Measurements from ENCODE around the gene ASPSCR1.

ASPSCR1 gene

DNA sequence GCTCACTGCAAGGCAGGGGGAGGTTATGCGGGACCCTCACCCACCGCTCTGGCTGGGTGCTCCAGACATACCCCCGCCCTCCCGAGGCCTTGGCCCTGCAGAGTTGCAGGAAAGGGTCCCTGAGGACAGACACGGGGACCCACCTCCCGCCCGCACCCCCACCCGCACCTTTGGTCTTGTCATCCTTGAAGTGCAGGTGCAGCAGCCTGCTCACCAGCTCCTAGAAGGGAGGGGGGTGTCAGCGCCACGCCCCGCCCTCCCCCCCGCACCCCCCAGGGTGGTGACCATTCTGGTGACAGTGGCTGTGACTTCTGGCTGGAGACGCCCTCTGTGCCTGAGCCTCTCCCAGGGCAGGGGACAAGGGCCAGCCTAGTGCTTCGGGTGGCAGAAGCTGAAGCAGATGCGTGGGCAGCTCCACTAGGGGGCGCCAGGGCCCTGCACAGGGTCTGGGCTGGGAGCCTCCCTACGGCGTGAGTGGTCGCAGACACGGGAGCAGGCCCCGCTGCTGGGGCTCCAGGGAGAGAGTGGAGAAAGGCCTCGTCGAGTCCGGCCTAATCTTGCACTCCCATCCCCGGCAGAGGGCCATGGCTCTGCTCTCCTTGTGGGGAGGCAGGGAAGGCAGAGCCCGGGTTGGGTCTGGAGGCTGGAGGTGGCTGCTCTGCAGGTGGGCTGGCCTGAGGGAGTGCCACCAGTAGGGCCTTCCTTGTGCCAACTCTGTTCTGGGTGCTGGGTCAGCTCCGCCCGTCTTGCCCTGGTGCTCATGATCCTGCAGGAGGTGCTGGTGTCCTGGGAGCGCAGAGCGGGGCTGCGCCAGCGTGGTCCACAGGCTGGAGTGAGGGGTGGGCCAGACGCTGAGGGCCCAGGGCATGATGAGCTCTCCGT is 42.5 kb downstream of the ASPSCR1 start:
- DNase-seq (ENCODE audit: extremely low spot score, insufficient read length, low read depth) (no peak), FAIRE-seq (no peak)

- FAIRE-seq (no peak), DNase-seq (ENCODE audit: extremely low spot score, insufficient read length, low read depth) (no peak)
These were observed 43.2 kb downstream of the ASPSCR1 start for GRCh38 chr17:82020572-82021106.

- FAIRE-seq (peak; percentile 59), DNase-seq (ENCODE audit: extremely low spot score, insufficient read length, low read depth) (no peak)
These were observed 43.9 kb downstream of the ASPSCR1 start for GRCh38 chr17:82021107-82021899.

GRCh38 chr17:82021900-82022309 is 44.5 kb downstream of the ASPSCR1 start:
- DNase-seq (ENCODE audit: extremely low spot score, insufficient read length, low read depth) (no peak), FAIRE-seq (no peak)

DNA sequence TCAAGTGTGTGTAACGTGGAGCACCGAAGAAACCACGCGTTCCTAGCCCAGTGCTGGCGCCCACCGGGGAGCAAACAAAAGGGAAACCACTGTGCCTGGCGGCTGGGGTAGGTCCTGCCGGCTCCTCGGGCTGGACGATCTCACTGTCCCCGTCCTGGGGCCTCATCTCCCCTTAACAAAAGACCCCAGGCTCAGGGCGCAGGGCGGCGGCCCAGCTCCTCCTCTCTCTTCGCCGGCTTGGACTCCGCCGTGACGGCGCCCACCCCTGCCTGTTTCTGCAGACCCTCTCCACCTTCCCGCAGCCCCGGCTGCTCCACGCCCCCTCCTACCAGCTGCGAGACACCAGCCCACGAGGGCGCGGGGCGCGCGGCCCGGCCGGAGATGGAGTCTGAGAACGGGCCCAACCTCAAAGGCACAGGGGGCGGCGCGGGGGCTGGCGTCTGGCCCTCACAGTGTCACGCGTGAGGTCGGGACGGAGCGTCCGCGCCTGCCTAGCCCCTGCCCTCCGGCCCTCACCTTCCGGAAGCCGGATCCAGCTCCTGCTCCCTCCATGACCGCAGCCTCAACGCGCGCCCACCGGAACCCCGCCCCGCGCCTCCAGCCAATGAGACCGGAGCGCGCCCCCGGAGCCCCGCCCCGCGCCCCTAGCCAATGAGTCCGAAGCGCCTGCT is 45.0 kb downstream of the ASPSCR1 start, which contains the start of gene CENPX:
Gene CENPX, minus strand, starts transcription at position 569 of the 671 bp plus-strand sequence. Its CDS starts 17 bp downstream, at position 552.
- DNase-seq (ENCODE audit: extremely low spot score, insufficient read length, low read depth) (no peak), FAIRE-seq (no peak)

- peak; percentile 96 for DNase-seq (ENCODE audit: extremely low spot score, insufficient read length, low read depth)
- peak; percentile 100 for FAIRE-seq
These were observed 45.6 kb downstream of the ASPSCR1 start, which contains the start of gene LRRC45 for GRCh38 chr17:82022981-82023446. TSS of gene LRRC45 (plus strand) at chr17:82023305. CDS start at chr17:82023644, 339 bp downstream.

- DNase-seq (ENCODE audit: extremely low spot score, insufficient read length, low read depth) (no peak), FAIRE-seq (no peak)
These were observed 46.2 kb downstream of the ASPSCR1 start for GRCh38 chr17:82023447-82024241.

DNA sequence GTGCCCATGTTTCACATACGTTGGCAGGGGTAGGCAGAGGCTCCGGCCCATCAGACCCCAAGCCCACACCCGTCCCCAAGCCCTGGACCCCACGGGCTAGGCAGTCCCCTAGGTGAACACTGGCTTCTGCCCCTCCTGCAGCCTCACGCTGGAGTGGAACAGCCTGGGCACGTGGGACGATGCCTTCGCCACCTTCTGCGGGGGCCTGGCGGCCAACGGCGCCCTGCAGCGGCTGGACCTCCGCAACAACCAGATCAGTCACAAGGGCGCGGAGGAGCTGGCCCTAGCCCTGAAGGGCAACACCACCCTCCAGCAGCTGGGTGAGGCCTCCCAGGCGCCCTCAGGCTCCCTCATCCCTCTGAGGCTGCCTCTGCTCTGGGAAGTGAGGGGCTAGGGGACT is 47.4 kb downstream of the ASPSCR1 start:
- DNase-seq (ENCODE audit: extremely low spot score, insufficient read length, low read depth) (no peak), FAIRE-seq (no peak)

GRCh38 chr17:82025401-82026107 is 48.1 kb downstream of the ASPSCR1 start:
- DNase-seq (ENCODE audit: extremely low spot score, insufficient read length, low read depth) = no peak
- no peak for FAIRE-seq

DNA sequence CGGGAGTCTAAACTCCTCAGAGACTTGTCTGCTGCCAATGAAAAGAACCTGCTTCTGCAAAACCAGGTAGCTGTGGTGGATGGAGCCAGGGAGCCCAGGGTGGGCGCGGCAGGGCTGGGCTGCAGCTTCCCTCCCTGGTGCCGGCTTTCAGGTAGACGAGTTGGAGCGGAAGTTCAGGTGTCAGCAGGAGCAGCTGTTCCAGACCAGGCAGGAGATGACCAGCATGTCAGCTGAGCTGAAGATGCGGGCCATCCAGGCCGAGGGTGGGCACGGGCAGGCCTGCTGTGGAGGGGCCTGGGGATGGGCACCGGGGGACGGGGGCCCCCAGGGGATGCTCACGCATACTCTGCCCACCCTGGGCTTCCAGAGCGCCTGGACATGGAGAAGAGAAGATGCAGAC is 50.8 kb downstream of the ASPSCR1 start:
- no peak for FAIRE-seq
- DNase-seq (ENCODE audit: extremely low spot score, insufficient read length, low read depth) = no peak

DNA sequence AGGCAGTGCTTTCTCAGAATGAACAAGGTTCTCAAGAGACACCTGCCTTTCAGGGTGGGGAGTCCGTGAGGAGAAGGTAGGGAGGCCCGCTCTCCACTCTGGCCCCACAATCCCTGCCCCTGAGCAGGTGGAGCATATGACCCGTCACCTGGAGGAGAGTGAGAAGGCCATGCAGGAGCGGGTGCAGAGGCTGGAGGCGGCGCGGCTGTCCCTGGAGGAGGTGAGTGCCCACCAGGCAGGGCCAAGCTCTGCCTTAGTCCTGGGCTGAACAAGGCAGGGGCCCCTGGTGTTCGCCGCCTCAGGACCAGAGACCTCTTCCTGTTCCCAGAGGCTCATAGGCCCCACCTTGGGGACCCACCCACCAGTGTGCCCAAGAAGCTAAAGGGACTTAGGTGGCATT is 51.5 kb downstream of the ASPSCR1 start:
- DNase-seq (ENCODE audit: extremely low spot score, insufficient read length, low read depth) (no peak), FAIRE-seq (no peak)

GRCh38 chr17:82029391-82029790 is 52.0 kb downstream of the ASPSCR1 start:
- no peak for FAIRE-seq

DNA sequence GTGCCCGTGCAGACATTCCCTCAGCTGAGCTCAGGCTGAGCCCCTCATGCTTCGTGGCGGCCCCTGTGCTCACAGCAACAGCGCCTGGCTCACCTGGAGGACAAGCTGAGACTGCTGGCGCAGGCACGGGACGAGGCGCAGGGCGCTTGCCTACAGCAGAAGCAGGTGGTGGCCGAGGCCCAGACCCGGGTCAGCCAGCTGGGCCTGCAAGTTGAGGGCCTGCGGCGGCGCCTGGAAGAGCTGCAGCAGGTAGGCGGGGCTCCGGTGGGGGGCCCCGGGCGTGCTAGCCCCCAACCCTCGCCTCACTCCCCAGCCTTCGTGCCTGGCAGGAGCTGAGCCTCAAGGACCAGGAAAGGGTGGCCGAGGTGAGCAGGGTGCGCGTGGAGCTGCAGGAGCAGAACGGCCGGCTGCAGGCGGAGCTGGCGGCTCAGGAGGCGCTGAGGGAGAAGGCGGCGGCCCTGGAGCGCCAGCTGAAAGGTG is 52.6 kb downstream of the ASPSCR1 start:
- DNase-seq (ENCODE audit: extremely low spot score, insufficient read length, low read depth) (no peak), FAIRE-seq (no peak)

More at GRCh38 chr17:82029391-82029790, 52.0 kb downstream of the ASPSCR1 start:
- no peak for DNase-seq (ENCODE audit: extremely low spot score, insufficient read length, low read depth)

GRCh38 chr17:82030470-82031302 is 53.3 kb downstream of the ASPSCR1 start:
- DNase-seq (ENCODE audit: extremely low spot score, insufficient read length, low read depth) (no peak), FAIRE-seq (peak; percentile 78)

DNA sequence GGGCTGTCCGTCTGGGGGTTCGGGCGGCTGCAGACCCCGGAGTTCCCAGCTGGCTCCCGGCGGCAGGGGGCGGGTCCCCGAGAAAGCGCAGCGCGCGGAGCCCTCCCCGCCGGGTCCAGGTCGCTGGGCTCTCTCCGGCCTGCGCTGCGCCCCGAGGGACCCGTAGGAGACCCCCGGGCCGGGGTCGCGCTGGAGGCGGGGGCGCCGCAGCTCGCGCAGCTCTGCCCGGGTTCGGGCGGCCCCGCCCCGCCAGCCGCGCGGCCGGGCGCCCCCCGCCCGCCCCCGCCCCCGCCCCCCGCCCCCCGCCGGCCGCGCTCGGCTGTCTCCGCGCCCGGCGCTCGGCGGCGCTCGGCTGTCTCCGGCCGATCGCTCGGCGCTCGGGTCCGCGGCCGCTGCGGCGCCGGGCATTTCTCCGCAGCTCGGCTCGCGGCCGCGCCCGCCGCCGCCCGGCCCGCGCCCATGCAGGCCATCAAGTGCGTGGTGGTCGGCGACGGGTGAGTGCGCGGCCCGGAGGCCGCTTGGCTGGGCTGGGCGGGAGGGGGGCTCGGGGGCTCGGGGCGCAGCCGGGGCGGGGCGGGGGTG is 54.0 kb downstream of the ASPSCR1 start, which contains the start of gene RAC3:
Gene RAC3, plus strand, starts transcription at position 376 of the 582 bp plus-strand sequence. Its CDS starts 84 bp downstream, at position 460.
- no peak for FAIRE-seq

GRCh38 chr17:82031885-82032627 is 54.6 kb downstream of the ASPSCR1 start:
- no peak for FAIRE-seq
- no peak for DNase-seq (ENCODE audit: extremely low spot score, insufficient read length, low read depth)

More for the DNA sequence above, 54.0 kb downstream of the ASPSCR1 start, which contains the start of gene RAC3:
- DNase-seq (ENCODE audit: extremely low spot score, insufficient read length, low read depth) = no peak

Data from GM18507 (cell line).